ENCODE data around the gene CLTA. TPM values are rescaled to one million over a fixed set of nuclear protein-coding genes. Genes with fewer than 3 reads are reported as not detected.

CLTA gene
- total RNA-seq, 1 experiment from 2014 or later: 269 TPM

DNA sequence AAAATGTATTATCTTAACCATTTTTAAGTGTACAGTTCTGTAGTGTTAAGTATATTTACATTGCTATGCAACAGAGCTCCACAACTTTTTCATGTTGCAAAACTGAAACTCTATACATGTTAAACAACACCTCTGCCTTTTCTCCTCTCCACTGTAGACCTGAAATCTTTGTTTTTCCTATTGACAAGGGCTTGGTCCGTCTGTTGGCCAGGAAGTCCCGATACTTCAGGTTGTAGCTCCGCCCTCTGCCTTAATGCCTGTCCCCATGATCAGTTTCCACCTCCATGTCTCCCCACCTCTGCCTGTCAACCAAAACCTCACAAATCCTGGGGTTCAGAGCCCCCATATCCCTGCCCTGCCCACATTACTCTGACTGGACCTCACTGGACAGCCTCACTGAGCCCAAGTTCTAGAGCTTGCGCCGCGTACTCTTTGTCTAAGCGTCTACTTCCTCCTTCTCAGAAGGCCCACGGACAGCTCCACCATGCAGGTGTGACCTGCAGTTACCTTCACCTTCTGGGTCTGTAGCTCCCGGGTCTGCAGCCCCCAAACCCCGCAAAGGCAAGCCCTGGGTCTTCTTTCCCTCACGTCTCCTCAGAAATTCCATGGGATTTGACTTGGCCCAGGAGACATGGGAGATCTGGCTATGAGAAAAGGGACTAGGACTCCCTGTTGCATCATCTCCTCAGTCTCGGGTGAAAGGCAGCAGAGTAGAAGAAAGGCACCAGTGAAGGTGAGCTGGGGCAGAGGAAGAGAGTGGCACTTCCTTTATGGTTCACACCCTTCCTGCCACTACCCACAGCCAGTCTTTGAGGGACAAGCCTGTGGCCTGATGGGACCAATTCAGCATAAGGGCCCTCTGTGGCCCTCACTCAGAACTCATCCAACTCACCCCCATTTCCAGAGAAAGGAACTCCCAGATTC is 46.1 kb upstream of the CLTA start:
- DNase-seq: no peak
- CTCF ChIA-PET: interaction anchor here (0.6 kb wide), 1 partner anchor 117 kb away, joined by 3 read pairs; no protein-coding TSS in a partner anchor
- TF ChIP-seq, protein P1, sequence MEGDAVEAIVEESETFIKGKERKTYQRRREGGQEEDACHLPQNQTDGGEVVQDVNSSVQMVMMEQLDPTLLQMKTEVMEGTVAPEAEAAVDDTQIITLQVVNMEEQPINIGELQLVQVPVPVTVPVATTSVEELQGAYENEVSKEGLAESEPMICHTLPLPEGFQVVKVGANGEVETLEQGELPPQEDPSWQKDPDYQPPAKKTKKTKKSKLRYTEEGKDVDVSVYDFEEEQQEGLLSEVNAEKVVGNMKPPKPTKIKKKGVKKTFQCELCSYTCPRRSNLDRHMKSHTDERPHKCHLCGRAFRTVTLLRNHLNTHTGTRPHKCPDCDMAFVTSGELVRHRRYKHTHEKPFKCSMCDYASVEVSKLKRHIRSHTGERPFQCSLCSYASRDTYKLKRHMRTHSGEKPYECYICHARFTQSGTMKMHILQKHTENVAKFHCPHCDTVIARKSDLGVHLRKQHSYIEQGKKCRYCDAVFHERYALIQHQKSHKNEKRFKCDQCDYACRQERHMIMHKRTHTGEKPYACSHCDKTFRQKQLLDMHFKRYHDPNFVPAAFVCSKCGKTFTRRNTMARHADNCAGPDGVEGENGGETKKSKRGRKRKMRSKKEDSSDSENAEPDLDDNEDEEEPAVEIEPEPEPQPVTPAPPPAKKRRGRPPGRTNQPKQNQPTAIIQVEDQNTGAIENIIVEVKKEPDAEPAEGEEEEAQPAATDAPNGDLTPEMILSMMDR (IDR thresholded peaks at IDR 0.05; ENCODE audit: insufficient read depth in 1 of 2, low read depth in 1 of 2, low read length in 1 of 2, severe bottlenecking in 1 of 2, unreplicated experiment in 1 of 2): no peak

DNA sequence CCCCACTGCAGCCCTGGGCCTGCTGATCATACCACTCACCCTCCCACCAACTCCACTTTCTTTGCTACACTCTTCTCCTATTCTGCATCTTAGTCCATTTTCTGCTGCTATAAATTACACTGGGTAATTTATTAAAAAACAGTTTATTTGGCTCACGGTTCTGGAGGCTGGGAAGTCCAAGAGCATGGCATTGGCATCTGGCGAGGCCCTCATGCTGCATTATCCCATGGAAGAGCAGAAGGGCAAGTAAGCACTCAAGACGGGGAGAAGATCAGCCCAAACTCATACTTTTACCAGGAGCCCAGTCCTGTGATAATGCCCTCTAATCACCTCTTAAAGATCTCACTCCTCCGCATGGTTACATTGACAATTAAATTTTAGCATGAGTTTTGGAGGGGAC is 44.8 kb upstream of the CLTA start:
- Mint-ChIP-seq H3K9me3 (ENCODE audit: unreplicated experiment) (peaks cover 15% of the 10 kb centered on the region), H3K4me3 (ENCODE audit: unreplicated experiment) (no peak overlapping the region), H3K27me3 (ENCODE audit: insufficient read depth, unreplicated experiment) (no peaks in the 10 kb centered on the region), H3K36me3 (ENCODE audit: insufficient read depth, unreplicated experiment) (no peaks in the 10 kb centered on the region), H3K4me1 (ENCODE audit: low read depth, unreplicated experiment) (no peaks in the 10 kb centered on the region), H3K27ac (ENCODE audit: unreplicated experiment) (no peak overlapping the region)
- DNase-seq: no peak
- no peaks in the 10 kb centered on the region for H3K36me3 ChIP-seq (ENCODE audit: control insufficient read depth, insufficient read depth, low read length)
- intact Hi-C loops (cut with micrococcal nuclease; ENCODE audit: unreplicated experiment): no loop called here
- ChIA-PET CTCF (no interaction called here), POLR2A (no interaction called here)
- no peak overlapping the region for H3K4me3 ChIP-seq (ENCODE audit: low read depth, low read length)
- H3K9me3 ChIP-seq: peaks cover 6% of the 10 kb centered on the region; the same call in 1 of the 2 replicates
- BruUV-seq (replicated peaks): no TSS peak
- no peaks in the 10 kb centered on the region for H3K27me3 ChIP-seq (replicated peaks; ENCODE audit: control insufficient read depth, insufficient read depth, low read length)
- TF ChIP-seq, protein P1 (IDR thresholded peaks at IDR 0.05; ENCODE audit: insufficient read depth in 1 of 2, low read depth in 1 of 2, low read length in 1 of 2, severe bottlenecking in 1 of 2, unreplicated experiment in 1 of 2): no peak
- no peaks in the 10 kb centered on the region for H3K4me1 ChIP-seq

More for the DNA sequence above, 46.1 kb upstream of the CLTA start:
- no peaks in the 10 kb centered on the region for H3K27me3 ChIP-seq (replicated peaks; ENCODE audit: control insufficient read depth, insufficient read depth, low read length)
- Mint-ChIP-seq H3K4me1 (ENCODE audit: low read depth, unreplicated experiment) (no peaks in the 10 kb centered on the region), H3K27ac (ENCODE audit: unreplicated experiment) (no peak overlapping the region), H3K36me3 (ENCODE audit: insufficient read depth, unreplicated experiment) (no peaks in the 10 kb centered on the region), H3K9me3 (ENCODE audit: unreplicated experiment) (peaks cover 15% of the 10 kb centered on the region), H3K27me3 (ENCODE audit: insufficient read depth, unreplicated experiment) (no peaks in the 10 kb centered on the region), H3K4me3 (ENCODE audit: unreplicated experiment) (no peak overlapping the region)
- H3K4me3 ChIP-seq (ENCODE audit: low read depth, low read length): no peak overlapping the region
- POLR2A ChIA-PET: no interaction called here
- H3K9me3 ChIP-seq: peaks cover 6% of the 10 kb centered on the region; the same call in 1 of the 2 replicates
- BruUV-seq (replicated peaks): no TSS peak
- intact Hi-C loops (cut with micrococcal nuclease; ENCODE audit: unreplicated experiment): no loop called here
- no peaks in the 10 kb centered on the region for H3K36me3 ChIP-seq (ENCODE audit: control insufficient read depth, insufficient read depth, low read length)
- no peaks in the 10 kb centered on the region for H3K4me1 ChIP-seq

DNA sequence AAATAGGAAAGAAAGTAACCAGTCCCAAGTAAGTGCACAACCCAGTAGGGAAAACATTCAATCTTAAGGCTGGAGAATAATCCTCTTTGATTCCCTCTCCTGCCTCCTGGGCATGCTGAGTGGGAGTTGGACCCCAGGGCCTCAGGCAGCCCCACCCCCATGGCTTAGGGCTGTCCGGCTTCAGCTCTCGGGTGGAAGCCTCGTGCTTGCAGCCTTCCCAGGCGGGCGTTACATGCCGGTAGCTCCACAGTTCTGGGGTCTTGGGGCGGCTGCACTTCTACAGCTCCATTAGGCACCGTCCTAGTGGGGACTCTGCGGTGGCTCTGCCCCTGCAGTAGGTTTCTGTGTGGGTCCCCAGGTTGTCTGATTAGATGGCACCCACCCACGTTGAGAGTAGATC is 44.1 kb upstream of the CLTA start:
- ChIA-PET CTCF (no interaction called here), POLR2A (no interaction called here)
- H3K4me1 Mint-ChIP-seq (ENCODE audit: low read depth, unreplicated experiment): no peaks in the 10 kb centered on the region
- H3K27me3 Mint-ChIP-seq (ENCODE audit: insufficient read depth, unreplicated experiment): no peaks in the 10 kb centered on the region
- H3K36me3 Mint-ChIP-seq (ENCODE audit: insufficient read depth, unreplicated experiment): no peaks in the 10 kb centered on the region
- TF ChIP-seq, protein P1 (IDR thresholded peaks at IDR 0.05; ENCODE audit: insufficient read depth in 1 of 2, low read depth in 1 of 2, low read length in 1 of 2, severe bottlenecking in 1 of 2, unreplicated experiment in 1 of 2): no peak
- Histone ChIP-seq H3K4me1 (no peaks in the 10 kb centered on the region), H3K36me3 (ENCODE audit: control insufficient read depth, insufficient read depth, low read length) (no peaks in the 10 kb centered on the region), H3K4me3 (ENCODE audit: low read depth, low read length) (no peak overlapping the region), H3K27me3 (replicated peaks; ENCODE audit: control insufficient read depth, insufficient read depth, low read length) (no peaks in the 10 kb centered on the region), H3K9me3 (peaks cover 6% of the 10 kb centered on the region; the same call in 1 of the 2 replicates)
- H3K4me3 Mint-ChIP-seq (ENCODE audit: unreplicated experiment): no peak overlapping the region
- DNase-seq: no peak
- no TSS peak for BruUV-seq (replicated peaks)
- no peak overlapping the region for H3K27ac Mint-ChIP-seq (ENCODE audit: unreplicated experiment)
- intact Hi-C loops (cut with micrococcal nuclease; ENCODE audit: unreplicated experiment): no loop called here
- peaks cover 15% of the 10 kb centered on the region for H3K9me3 Mint-ChIP-seq (ENCODE audit: unreplicated experiment)

Measured in Caco-2 (cell line).